HG03064 (cell line): Measurements from ENCODE around the gene SLC26A2.

ENCODE experiments used
- ATAC-seq: cut with Tn5 transposase; IDR thresholded peaks from one replicate; pipeline ENCODE4 v1.9.1; 2021; ENCODE audit warnings: low read depth; ENCODE audit not compliant: unreplicated experiment

Gene SLC26A2

GRCh38 chr5:150033334-150033733 is 72.8 kb downstream of the SLC26A2 start:
- ATAC-seq: no peak

- ATAC-seq: no peak
Measured at GRCh38 chr5:150034662-150035061, 74.1 kb downstream of the SLC26A2 start.

DNA sequence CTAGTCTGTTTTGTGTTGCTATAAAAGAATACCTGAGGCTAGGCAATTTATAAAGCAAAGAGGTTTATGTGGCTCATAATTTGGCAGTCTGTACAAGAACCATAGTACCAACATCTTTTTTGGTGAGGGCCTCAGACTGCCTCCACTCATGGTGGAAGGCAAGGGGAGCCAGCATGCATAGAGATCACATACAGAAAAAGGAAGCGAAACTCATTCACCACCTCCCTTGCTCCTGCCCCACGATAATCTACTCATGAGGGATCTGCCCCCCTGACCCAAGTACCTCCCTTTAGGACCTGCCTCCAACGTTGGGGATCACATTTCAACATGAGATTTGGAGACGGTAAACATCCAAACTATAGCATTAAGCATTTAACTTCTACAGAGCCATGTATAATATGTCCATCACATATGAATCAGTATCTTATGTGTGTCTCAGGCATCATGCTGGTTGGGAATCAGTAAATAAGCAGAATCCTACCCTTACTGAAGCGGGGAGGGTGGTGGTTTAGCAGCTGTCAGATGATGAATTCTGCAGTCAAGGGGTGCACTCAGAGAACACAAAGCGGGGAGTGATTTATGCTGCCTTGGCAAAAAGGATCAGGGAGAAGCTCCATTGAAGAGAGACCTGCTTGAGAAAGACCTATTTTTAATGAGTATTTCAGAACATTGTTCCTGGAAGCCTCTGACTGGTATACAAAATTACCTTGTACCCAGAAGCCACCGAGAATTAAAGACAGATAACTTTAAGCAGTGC is 74.8 kb downstream of the SLC26A2 start:
- peak; percentile 72 for ATAC-seq

DNA sequence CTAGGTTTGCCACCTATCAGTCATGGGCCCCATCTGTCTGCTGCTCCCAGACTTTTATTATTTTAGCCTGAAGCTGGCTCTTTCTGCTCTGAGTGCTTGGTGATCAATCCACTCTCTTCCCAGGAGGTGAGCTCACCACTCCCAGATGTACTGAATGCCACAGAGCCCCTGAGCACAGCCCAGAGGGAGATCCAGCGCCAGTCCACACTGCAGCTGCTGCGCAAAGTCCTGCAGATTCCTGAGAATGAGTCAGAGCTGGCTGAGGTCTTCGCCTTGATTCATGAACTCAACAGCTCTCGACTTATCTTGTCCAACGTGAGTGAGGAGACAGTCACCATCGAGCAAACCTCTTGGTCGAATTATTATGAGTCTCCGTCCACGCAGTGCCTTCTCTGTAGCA is 76.0 kb downstream of the SLC26A2 start:
- ATAC-seq: no peak
